Epithelial cell of proximal tubule (primary cell): ENCODE measurements around the gene PIR. TPM values are rescaled to one million over a fixed set of nuclear protein-coding genes. Genes with fewer than 3 reads are reported as not detected.

Experiments used
- DNase-seq: peaks from one replicate; pipeline ENCODE4 v3.0.0-alpha.2; 2011; ENCODE audit warnings: low read depth
- H3K4me3 ChIP-seq: 2 replicates; pipeline ENCODE4 v1.5.1; 2011; ENCODE audit warnings: low read depth, mild to moderate bottlenecking, low read length
- total RNA-seq: library from RNA; depleted of rRNA; stranded (reverse); fragments of >200 nt; gene quantifications from 2 replicates; pipeline ENCODE4 v1.2.3, GENCODE V29; 2015
- TF ChIP-seq, protein P1 (sequence below): conservative IDR thresholded peaks from 2 replicates; pipeline ENCODE4 v1.5.1; 2012; ENCODE audit warnings: low read depth, mild to moderate bottlenecking, low read length

PIR gene
- total RNA-seq, 1 donor from 2014 or later = 12.7 TPM

DNA sequence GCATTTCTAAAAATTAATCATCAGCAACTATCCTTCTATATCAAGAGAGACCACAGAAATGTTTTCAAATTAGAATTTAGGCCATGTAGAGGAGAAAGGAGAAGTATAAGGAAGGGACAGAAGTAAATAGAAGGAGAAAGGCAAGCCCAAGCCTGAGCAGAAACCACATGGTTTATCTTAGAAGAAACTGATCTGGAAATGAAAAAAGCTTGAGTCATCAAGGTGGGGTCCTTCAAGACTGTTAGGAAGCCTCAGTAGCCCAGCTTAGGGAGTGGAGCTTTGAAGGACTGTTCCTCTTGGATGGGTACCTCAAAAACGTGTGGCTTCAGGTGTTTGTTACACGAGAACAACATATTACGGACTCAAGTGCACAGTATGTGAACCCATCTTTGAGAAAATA, 12.0 kb upstream of the PIR start:
- DNase-seq = no peak
- TF ChIP-seq, protein P1, sequence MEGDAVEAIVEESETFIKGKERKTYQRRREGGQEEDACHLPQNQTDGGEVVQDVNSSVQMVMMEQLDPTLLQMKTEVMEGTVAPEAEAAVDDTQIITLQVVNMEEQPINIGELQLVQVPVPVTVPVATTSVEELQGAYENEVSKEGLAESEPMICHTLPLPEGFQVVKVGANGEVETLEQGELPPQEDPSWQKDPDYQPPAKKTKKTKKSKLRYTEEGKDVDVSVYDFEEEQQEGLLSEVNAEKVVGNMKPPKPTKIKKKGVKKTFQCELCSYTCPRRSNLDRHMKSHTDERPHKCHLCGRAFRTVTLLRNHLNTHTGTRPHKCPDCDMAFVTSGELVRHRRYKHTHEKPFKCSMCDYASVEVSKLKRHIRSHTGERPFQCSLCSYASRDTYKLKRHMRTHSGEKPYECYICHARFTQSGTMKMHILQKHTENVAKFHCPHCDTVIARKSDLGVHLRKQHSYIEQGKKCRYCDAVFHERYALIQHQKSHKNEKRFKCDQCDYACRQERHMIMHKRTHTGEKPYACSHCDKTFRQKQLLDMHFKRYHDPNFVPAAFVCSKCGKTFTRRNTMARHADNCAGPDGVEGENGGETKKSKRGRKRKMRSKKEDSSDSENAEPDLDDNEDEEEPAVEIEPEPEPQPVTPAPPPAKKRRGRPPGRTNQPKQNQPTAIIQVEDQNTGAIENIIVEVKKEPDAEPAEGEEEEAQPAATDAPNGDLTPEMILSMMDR = no peak
- no peak overlapping the region for H3K4me3 ChIP-seq

DNA sequence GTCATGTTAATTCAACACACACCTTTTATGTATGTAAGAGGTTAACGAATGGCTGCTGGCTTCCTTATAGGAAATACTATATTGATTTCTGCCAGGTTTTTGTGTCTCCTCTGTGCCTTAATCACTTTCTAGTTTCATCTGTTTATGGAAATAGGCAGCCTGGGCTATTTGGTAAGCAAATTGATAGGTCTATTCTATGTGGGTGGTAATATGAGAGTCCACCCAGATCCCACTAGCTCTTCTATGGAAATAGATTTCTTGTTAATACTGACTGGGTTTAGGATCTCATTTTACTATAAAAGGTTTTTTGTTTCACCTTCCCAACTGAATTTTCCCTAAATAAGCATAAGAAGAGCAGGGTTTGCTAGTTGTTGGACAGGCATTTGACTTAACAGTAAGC, 11.5 kb upstream of the PIR start:
- TF ChIP-seq, protein P1 = no peak
- no peak for DNase-seq
- no peak overlapping the region for H3K4me3 ChIP-seq

DNA sequence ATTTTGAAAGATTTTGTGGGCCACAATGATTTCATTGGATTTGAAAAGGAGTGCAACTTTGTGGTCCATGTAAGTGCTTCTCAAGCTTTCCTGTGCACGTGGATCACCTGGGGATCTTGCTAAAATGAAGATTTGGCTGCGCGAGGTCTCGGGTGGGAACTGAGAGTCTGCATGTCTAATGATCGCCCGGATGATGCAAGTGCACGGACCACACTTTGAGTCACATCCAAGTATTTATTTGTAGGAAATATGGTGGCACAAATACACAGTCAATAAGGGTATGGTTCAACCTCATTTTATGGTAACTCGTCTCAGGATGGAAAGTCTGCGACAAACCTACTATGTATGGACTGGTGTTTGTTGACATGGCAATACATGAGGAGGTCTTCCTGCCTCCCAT, 8.4 kb upstream of the PIR start:
- no peak overlapping the region for H3K4me3 ChIP-seq
- no peak for DNase-seq
- TF ChIP-seq, protein P1 = no peak

DNA sequence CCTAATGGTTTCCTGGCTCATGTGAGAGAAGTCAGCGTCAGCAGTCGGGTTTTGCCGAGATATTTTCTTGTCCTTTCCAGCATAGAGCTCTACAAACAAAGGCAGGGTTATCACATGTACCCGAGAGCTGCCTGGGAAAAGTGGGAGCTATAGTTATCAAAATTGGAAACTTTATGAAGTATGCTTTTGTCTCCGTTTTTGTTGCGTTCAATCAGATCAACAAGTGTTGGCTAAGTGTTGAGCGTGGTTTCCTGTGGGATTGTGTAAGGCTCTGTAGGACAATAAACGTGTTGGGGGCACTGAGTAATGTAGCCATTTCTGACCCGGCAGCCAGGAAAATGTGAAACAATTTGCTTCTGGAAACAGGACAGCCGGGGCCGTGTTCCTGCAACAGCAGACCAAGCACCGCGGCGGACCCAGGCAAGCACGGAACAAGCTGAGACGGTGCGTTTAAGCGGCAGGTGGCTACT, 7.4 kb upstream of the PIR start, which contains the start of gene BMX:
BMX (plus strand) TSS at position 311 of the 470 bp plus-strand sequence. CDS start 7,547 bp downstream, outside the sequence.
- H3K4me3 ChIP-seq = no peak within 1 kb of the TSS
- DNase-seq = no peak
- TF ChIP-seq, protein P1 = no peak

DNA sequence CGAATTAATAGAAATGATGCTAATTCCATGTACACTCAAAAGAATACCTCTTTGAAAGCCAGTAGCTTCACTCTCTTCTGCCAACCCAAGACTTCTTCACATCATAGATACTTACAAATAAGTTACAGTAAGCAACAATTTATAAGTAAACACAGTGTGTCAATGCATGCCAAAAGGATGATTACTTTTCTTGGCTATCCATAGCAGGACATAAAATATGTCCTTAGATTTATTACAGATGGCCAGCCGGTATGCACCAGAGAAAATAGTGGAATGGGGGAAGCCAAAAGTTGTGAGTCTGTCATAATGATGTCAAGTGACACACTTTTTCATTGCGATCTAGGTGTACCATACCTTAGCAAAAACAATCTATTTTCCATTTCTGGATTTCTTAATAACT, 6.8 kb upstream of the PIR start:
- DNase-seq = no peak
- TF ChIP-seq, protein P1 = no peak
- H3K4me3 ChIP-seq = no peak overlapping the region

DNA sequence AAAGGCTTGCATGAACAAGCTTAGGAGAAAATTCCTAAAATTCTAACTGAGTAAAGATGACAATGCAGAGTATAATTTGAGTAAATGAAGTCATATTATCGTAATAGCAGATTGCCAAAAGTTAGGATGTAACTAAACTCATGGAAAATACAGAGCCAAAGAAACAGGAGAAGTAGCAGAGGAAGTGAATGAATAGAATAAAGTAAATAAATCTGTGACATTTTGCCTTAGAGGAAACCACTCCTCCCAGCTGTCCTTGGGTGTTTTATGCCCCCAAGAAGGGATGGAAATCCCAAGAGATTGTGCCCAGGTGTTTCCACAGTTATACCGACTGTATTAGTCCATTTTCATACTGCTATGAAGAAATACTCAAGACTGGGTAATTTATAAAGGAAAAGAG, 5.6 kb upstream of the PIR start:
- DNase-seq = no peak
- TF ChIP-seq, protein P1 = no peak

DNA sequence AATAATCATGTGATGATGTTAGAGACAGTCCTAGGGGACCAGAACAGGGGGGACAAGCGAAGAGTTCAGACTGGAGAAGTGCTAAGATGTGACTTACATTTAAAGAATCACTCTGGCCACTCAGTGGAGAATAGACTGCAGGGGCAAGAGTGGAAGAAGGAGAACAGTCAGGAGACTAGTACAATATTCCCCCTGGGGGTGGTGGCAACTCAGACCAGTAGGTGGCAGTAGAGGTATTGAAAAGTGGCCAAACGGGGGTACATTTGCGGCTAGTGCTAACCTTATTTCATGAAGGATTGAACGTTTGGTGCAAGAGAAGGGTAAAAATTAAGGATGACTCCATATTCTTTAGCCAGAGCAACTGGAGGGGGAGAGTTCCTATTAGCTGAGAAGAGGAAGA, 4.7 kb upstream of the PIR start:
- H3K4me3 ChIP-seq = no peak overlapping the region
- no peak for DNase-seq
- TF ChIP-seq, protein P1 = peak; percentile 68

More for the DNA sequence above, 5.6 kb upstream of the PIR start:
- H3K4me3 ChIP-seq = no peak overlapping the region
